ENCODE measurements around the gene ENTPD1. TPM values are rescaled to one million over a fixed set of nuclear protein-coding genes. Genes with fewer than 3 reads are reported as not detected.
"Not testable (repeated sequence)": the region's sequence is repeated elsewhere in the genome, so short reads cannot be mapped to it uniquely, and the experiment has no call there.

Gene ENTPD1
- total and polyA plus RNA-seq, 2 experiments from 2014 or later = 0.29 TPM; not detected in 1

GRCh38 chr10:95880704-95881103, 124.7 kb downstream of the ENTPD1 start:
- WGBS, 2 experiments (ENCODE audit: low coverage in 1 of 2, low lambda C conversion rate in 2 of 2, missing lambda C conversion rate in 2 of 2) = 95% methylated on average over 2 of the region's 2 CpGs
- TF ChIP-seq EZH2phosphoT487 (IDR thresholded peaks at IDR 0.05; ENCODE audit: insufficient read depth, low read depth) (no peak), EZH2 (IDR thresholded peaks at IDR 0.05; ENCODE audit: insufficient read depth, poor library complexity, severe bottlenecking) (no peak)
- Histone ChIP-seq H3K4me1 (ENCODE audit: insufficient read depth) (no peaks in the 10 kb centered on the region), H2AFZ (no peak overlapping the region), H3K27me3 (replicated peaks; ENCODE audit: insufficient read depth) (no peaks in the 10 kb centered on the region), H4K20me1 (ENCODE audit: insufficient read depth) (no peaks in the 10 kb centered on the region), H3K79me2 (ENCODE audit: insufficient read depth) (no peaks in the 10 kb centered on the region), H3K27ac (no peak overlapping the region), H3K9ac (no peak overlapping the region), H3K36me3 (ENCODE audit: low read depth) (peaks cover 7% of the 10 kb centered on the region; the same call in 1 of the 2 replicates), H3F3A (ENCODE audit: insufficient read depth) (no peaks in the 10 kb centered on the region), H3K9me2 (ENCODE audit: insufficient read depth) (no peaks in the 10 kb centered on the region), H3K4me2 (ENCODE audit: unreplicated experiment) (no peak overlapping the region), H3K9me3 (ENCODE audit: low read depth) (no peaks in the 10 kb centered on the region), H3K4me3 (no peak overlapping the region)
- in situ Hi-C loops (cut with MboI) = no loop called here
- DNase-seq = no peak

GRCh38 chr10:95881316-95881715, 125.4 kb downstream of the ENTPD1 start:
- in situ Hi-C loops (cut with MboI) = no loop called here

GRCh38 chr10:95889830-95890229, 133.9 kb downstream of the ENTPD1 start:
- in situ Hi-C loops (cut with MboI) = no loop called here

More at GRCh38 chr10:95881316-95881715, 125.4 kb downstream of the ENTPD1 start:
- DNase-seq = no peak
- H2AFZ ChIP-seq = no peak overlapping the region
- no peaks in the 10 kb centered on the region for H3K9me2 ChIP-seq (ENCODE audit: insufficient read depth)
- no peaks in the 10 kb centered on the region for H3K79me2 ChIP-seq (ENCODE audit: insufficient read depth)
- no peak for TF ChIP-seq EZH2 (IDR thresholded peaks at IDR 0.05; ENCODE audit: insufficient read depth, poor library complexity, severe bottlenecking)
- no peak for TF ChIP-seq EZH2phosphoT487 (IDR thresholded peaks at IDR 0.05; ENCODE audit: insufficient read depth, low read depth)
- H3K27me3 ChIP-seq (replicated peaks; ENCODE audit: insufficient read depth) = no peaks in the 10 kb centered on the region
- H4K20me1 ChIP-seq (ENCODE audit: insufficient read depth) = no peaks in the 10 kb centered on the region
- no peak overlapping the region for H3K4me3 ChIP-seq
- no peak overlapping the region for H3K9ac ChIP-seq
- no peaks in the 10 kb centered on the region for H3F3A ChIP-seq (ENCODE audit: insufficient read depth)
- no peaks in the 10 kb centered on the region for H3K9me3 ChIP-seq (ENCODE audit: low read depth)
- H3K36me3 ChIP-seq (ENCODE audit: low read depth) = peaks cover 1% of the 10 kb centered on the region; the same call in 1 of the 2 replicates
- H3K27ac ChIP-seq = no peak overlapping the region
- no peak overlapping the region for H3K4me2 ChIP-seq (ENCODE audit: unreplicated experiment)
- no peaks in the 10 kb centered on the region for H3K4me1 ChIP-seq (ENCODE audit: insufficient read depth)

GRCh38 chr10:95896071-95896850, 140.3 kb downstream of the ENTPD1 start:
- H3K4me1 ChIP-seq (ENCODE audit: insufficient read depth) = no peaks in the 10 kb centered on the region
- no peak overlapping the region for H3K9ac ChIP-seq
- no peak overlapping the region for H3K4me3 ChIP-seq
- no peak overlapping the region for H3K4me2 ChIP-seq (ENCODE audit: unreplicated experiment)
- 84 to 91% methylated on average over 4 of the region's 4 CpGs for WGBS, 2 experiments (ENCODE audit: low coverage in 1 of 2, low lambda C conversion rate in 2 of 2, missing lambda C conversion rate in 2 of 2)
- no peaks in the 10 kb centered on the region for H3K79me2 ChIP-seq (ENCODE audit: insufficient read depth)
- no peak for DNase-seq
- H2AFZ ChIP-seq = no peak overlapping the region
- no peaks in the 10 kb centered on the region for H3F3A ChIP-seq (ENCODE audit: insufficient read depth)
- in situ Hi-C loops (cut with MboI) = no loop called here
- H4K20me1 ChIP-seq (ENCODE audit: insufficient read depth) = no peaks in the 10 kb centered on the region
- no peaks in the 10 kb centered on the region for H3K27me3 ChIP-seq (replicated peaks; ENCODE audit: insufficient read depth)
- H3K9me3 ChIP-seq (ENCODE audit: low read depth) = no peaks in the 10 kb centered on the region
- peaks cover 10% of the 10 kb centered on the region; the same call in 1 of the 2 replicates for H3K36me3 ChIP-seq (ENCODE audit: low read depth)
- TF ChIP-seq EZH2phosphoT487 (IDR thresholded peaks at IDR 0.05; ENCODE audit: insufficient read depth, low read depth) = no peak
- no peak for TF ChIP-seq EZH2 (IDR thresholded peaks at IDR 0.05; ENCODE audit: insufficient read depth, poor library complexity, severe bottlenecking)
- H3K9me2 ChIP-seq (ENCODE audit: insufficient read depth) = no peaks in the 10 kb centered on the region
- H3K27ac ChIP-seq = no peak overlapping the region

More at GRCh38 chr10:95889830-95890229, 133.9 kb downstream of the ENTPD1 start:
- no peak overlapping the region for H3K27ac ChIP-seq
- TF ChIP-seq EZH2 (IDR thresholded peaks at IDR 0.05; ENCODE audit: insufficient read depth, poor library complexity, severe bottlenecking) (no peak), EZH2phosphoT487 (IDR thresholded peaks at IDR 0.05; ENCODE audit: insufficient read depth, low read depth) (no peak)
- H3K4me2 ChIP-seq (ENCODE audit: unreplicated experiment) = no peak overlapping the region
- H3K79me2 ChIP-seq (ENCODE audit: insufficient read depth) = no peaks in the 10 kb centered on the region
- WGBS, 2 experiments (ENCODE audit: low coverage in 1 of 2, low lambda C conversion rate in 2 of 2, missing lambda C conversion rate in 2 of 2) = 95 to 97% methylated on average over 2 of the region's 2 CpGs
- H3K9me3 ChIP-seq (ENCODE audit: low read depth) = no peaks in the 10 kb centered on the region
- no peak overlapping the region for H2AFZ ChIP-seq
- H3K27me3 ChIP-seq (replicated peaks; ENCODE audit: insufficient read depth) = no peaks in the 10 kb centered on the region
- H3F3A ChIP-seq (ENCODE audit: insufficient read depth) = no peaks in the 10 kb centered on the region
- no peak overlapping the region for H3K4me3 ChIP-seq
- H3K9me2 ChIP-seq (ENCODE audit: insufficient read depth) = no peaks in the 10 kb centered on the region
- H3K9ac ChIP-seq = no peak overlapping the region
- no peaks in the 10 kb centered on the region for H3K36me3 ChIP-seq (ENCODE audit: low read depth)
- no peaks in the 10 kb centered on the region for H4K20me1 ChIP-seq (ENCODE audit: insufficient read depth)
- H3K4me1 ChIP-seq (ENCODE audit: insufficient read depth) = no peaks in the 10 kb centered on the region
- no peak for DNase-seq

GRCh38 chr10:95905897-95906580, 150.1 kb downstream of the ENTPD1 start:
- H3K27me3 ChIP-seq (replicated peaks; ENCODE audit: insufficient read depth); H3K4me3 ChIP-seq; H4K20me1 ChIP-seq (ENCODE audit: insufficient read depth); H3K9ac ChIP-seq; DNase-seq; H3K27ac ChIP-seq; H3K9me3 ChIP-seq (ENCODE audit: low read depth); H3F3A ChIP-seq (ENCODE audit: insufficient read depth); H2AFZ ChIP-seq; in situ Hi-C loops (cut with MboI); H3K4me1 ChIP-seq (ENCODE audit: insufficient read depth); H3K79me2 ChIP-seq (ENCODE audit: insufficient read depth); H3K9me2 ChIP-seq (ENCODE audit: insufficient read depth); H3K36me3 ChIP-seq (ENCODE audit: low read depth); H3K4me2 ChIP-seq (ENCODE audit: unreplicated experiment): not testable (repeated sequence)
- WGBS, 2 experiments (ENCODE audit: low coverage in 1 of 2, low lambda C conversion rate in 2 of 2, missing lambda C conversion rate in 2 of 2) = 93 to 95% methylated on average over 12 of the region's 12 CpGs
